ENCODE measurements around the gene BRIP1.

Gene BRIP1

GRCh38 chr17:61803216-61803615, 60.1 kb downstream of the BRIP1 start:
- Histone ChIP-seq H3K4me3 (ENCODE audit: low read length) (no peak overlapping the region), H2AFZ (ENCODE audit: low read depth, low read length) (no peak overlapping the region), H3K9me3 (ENCODE audit: low read length) (no peaks in the 10 kb centered on the region), H3K36me3 (ENCODE audit: insufficient read depth, low read length) (peaks cover 25% of the 10 kb centered on the region), H3K4me1 (ENCODE audit: insufficient read depth, low read length) (no peaks in the 10 kb centered on the region), H3K27me3 (ENCODE audit: insufficient read depth, low read length) (no peaks in the 10 kb centered on the region)

- no peaks in the 10 kb centered on the region for H3K4me1 ChIP-seq (ENCODE audit: insufficient read depth, low read length)
- peaks cover 50% of the 10 kb centered on the region for H3K36me3 ChIP-seq (ENCODE audit: insufficient read depth, low read length)
- H2AFZ ChIP-seq (ENCODE audit: low read depth, low read length): no peak overlapping the region
- H3K4me3 ChIP-seq (ENCODE audit: low read length): no peak overlapping the region
- no peaks in the 10 kb centered on the region for H3K9me3 ChIP-seq (ENCODE audit: low read length)
- H3K27me3 ChIP-seq (ENCODE audit: insufficient read depth, low read length): no peaks in the 10 kb centered on the region
These were observed 63.4 kb downstream of the BRIP1 start for GRCh38 chr17:61799812-61800484.

- peaks cover 61% of the 10 kb centered on the region for H3K36me3 ChIP-seq (ENCODE audit: insufficient read depth, low read length)
These were observed 66.0 kb downstream of the BRIP1 start for GRCh38 chr17:61797283-61797682.

GRCh38 chr17:61795546-61795945, 67.8 kb downstream of the BRIP1 start:
- Histone ChIP-seq H3K27me3 (ENCODE audit: insufficient read depth, low read length) (no peaks in the 10 kb centered on the region), H3K36me3 (ENCODE audit: insufficient read depth, low read length) (peaks cover 59% of the 10 kb centered on the region), H3K9me3 (ENCODE audit: low read length) (no peaks in the 10 kb centered on the region), H2AFZ (ENCODE audit: low read depth, low read length) (no peak overlapping the region), H3K4me3 (ENCODE audit: low read length) (no peak overlapping the region), H3K4me1 (ENCODE audit: insufficient read depth, low read length) (no peaks in the 10 kb centered on the region)

More at GRCh38 chr17:61797283-61797682, 66.0 kb downstream of the BRIP1 start:
- Histone ChIP-seq H3K9me3 (ENCODE audit: low read length) (no peaks in the 10 kb centered on the region), H3K4me3 (ENCODE audit: low read length) (no peak overlapping the region), H2AFZ (ENCODE audit: low read depth, low read length) (no peak overlapping the region), H3K27me3 (ENCODE audit: insufficient read depth, low read length) (no peaks in the 10 kb centered on the region), H3K4me1 (ENCODE audit: insufficient read depth, low read length) (no peaks in the 10 kb centered on the region)

- peaks cover 54% of the 10 kb centered on the region for H3K36me3 ChIP-seq (ENCODE audit: insufficient read depth, low read length)
- H3K27me3 ChIP-seq (ENCODE audit: insufficient read depth, low read length): no peaks in the 10 kb centered on the region
- no peak overlapping the region for H2AFZ ChIP-seq (ENCODE audit: low read depth, low read length)
- no peaks in the 10 kb centered on the region for H3K9me3 ChIP-seq (ENCODE audit: low read length)
- H3K4me1 ChIP-seq (ENCODE audit: insufficient read depth, low read length): no peaks in the 10 kb centered on the region
- H3K4me3 ChIP-seq (ENCODE audit: low read length): no peak overlapping the region
These were observed 68.5 kb downstream of the BRIP1 start for GRCh38 chr17:61794792-61795191.

GRCh38 chr17:61794242-61794641, 69.1 kb downstream of the BRIP1 start:
- H3K36me3 ChIP-seq (ENCODE audit: insufficient read depth, low read length): peaks cover 51% of the 10 kb centered on the region
- no peak overlapping the region for H2AFZ ChIP-seq (ENCODE audit: low read depth, low read length)
- H3K4me3 ChIP-seq (ENCODE audit: low read length): no peak overlapping the region
- H3K4me1 ChIP-seq (ENCODE audit: insufficient read depth, low read length): no peaks in the 10 kb centered on the region
- no peaks in the 10 kb centered on the region for H3K9me3 ChIP-seq (ENCODE audit: low read length)
- no peaks in the 10 kb centered on the region for H3K27me3 ChIP-seq (ENCODE audit: insufficient read depth, low read length)

- Histone ChIP-seq H3K4me1 (ENCODE audit: insufficient read depth, low read length) (no peaks in the 10 kb centered on the region), H3K27me3 (ENCODE audit: insufficient read depth, low read length) (no peaks in the 10 kb centered on the region), H3K36me3 (ENCODE audit: insufficient read depth, low read length) (peaks cover 45% of the 10 kb centered on the region), H3K4me3 (ENCODE audit: low read length) (no peak overlapping the region), H2AFZ (ENCODE audit: low read depth, low read length) (no peak overlapping the region), H3K9me3 (ENCODE audit: low read length) (no peaks in the 10 kb centered on the region)
These were observed 69.8 kb downstream of the BRIP1 start for GRCh38 chr17:61793565-61793964.

GRCh38 chr17:61789872-61790271, 73.5 kb downstream of the BRIP1 start:
- Histone ChIP-seq H3K4me1 (ENCODE audit: insufficient read depth, low read length) (no peaks in the 10 kb centered on the region), H3K9me3 (ENCODE audit: low read length) (no peaks in the 10 kb centered on the region), H3K36me3 (ENCODE audit: insufficient read depth, low read length) (peaks cover 20% of the 10 kb centered on the region), H3K4me3 (ENCODE audit: low read length) (no peak overlapping the region), H2AFZ (ENCODE audit: low read depth, low read length) (no peak overlapping the region), H3K27me3 (ENCODE audit: insufficient read depth, low read length) (no peaks in the 10 kb centered on the region)

GRCh38 chr17:61786088-61786487, 77.2 kb downstream of the BRIP1 start:
- Histone ChIP-seq H3K4me3 (ENCODE audit: low read length) (no peak overlapping the region), H3K9me3 (ENCODE audit: low read length) (no peaks in the 10 kb centered on the region), H3K4me1 (ENCODE audit: insufficient read depth, low read length) (no peaks in the 10 kb centered on the region), H3K36me3 (ENCODE audit: insufficient read depth, low read length) (peaks cover 2% of the 10 kb centered on the region), H3K27me3 (ENCODE audit: insufficient read depth, low read length) (no peaks in the 10 kb centered on the region), H2AFZ (ENCODE audit: low read depth, low read length) (no peak overlapping the region)

- H3K36me3 ChIP-seq (ENCODE audit: insufficient read depth, low read length): peaks cover 2% of the 10 kb centered on the region
These were observed 78.8 kb downstream of the BRIP1 start for GRCh38 chr17:61784510-61784909.

GRCh38 chr17:61783556-61784304, 79.6 kb downstream of the BRIP1 start:
- no peaks in the 10 kb centered on the region for H3K4me1 ChIP-seq (ENCODE audit: insufficient read depth, low read length)
- H3K36me3 ChIP-seq (ENCODE audit: insufficient read depth, low read length): peaks cover 2% of the 10 kb centered on the region
- H3K9me3 ChIP-seq (ENCODE audit: low read length): no peaks in the 10 kb centered on the region
- H3K27me3 ChIP-seq (ENCODE audit: insufficient read depth, low read length): no peaks in the 10 kb centered on the region
- H2AFZ ChIP-seq (ENCODE audit: low read depth, low read length): no peak overlapping the region
- no peak overlapping the region for H3K4me3 ChIP-seq (ENCODE audit: low read length)

More at GRCh38 chr17:61784510-61784909, 78.8 kb downstream of the BRIP1 start:
- no peak overlapping the region for H3K4me3 ChIP-seq (ENCODE audit: low read length)
- no peaks in the 10 kb centered on the region for H3K4me1 ChIP-seq (ENCODE audit: insufficient read depth, low read length)
- no peaks in the 10 kb centered on the region for H3K9me3 ChIP-seq (ENCODE audit: low read length)
- H2AFZ ChIP-seq (ENCODE audit: low read depth, low read length): no peak overlapping the region
- no peaks in the 10 kb centered on the region for H3K27me3 ChIP-seq (ENCODE audit: insufficient read depth, low read length)

- Histone ChIP-seq H3K27me3 (ENCODE audit: insufficient read depth, low read length) (no peaks in the 10 kb centered on the region), H3K36me3 (ENCODE audit: insufficient read depth, low read length) (peaks cover 4% of the 10 kb centered on the region), H2AFZ (ENCODE audit: low read depth, low read length) (no peak overlapping the region), H3K4me1 (ENCODE audit: insufficient read depth, low read length) (no peaks in the 10 kb centered on the region), H3K9me3 (ENCODE audit: low read length) (no peaks in the 10 kb centered on the region), H3K4me3 (ENCODE audit: low read length) (no peak overlapping the region)
These were observed 80.2 kb downstream of the BRIP1 start for GRCh38 chr17:61783120-61783519.

GRCh38 chr17:61782683-61783082, 80.6 kb downstream of the BRIP1 start:
- peaks cover 4% of the 10 kb centered on the region for H3K36me3 ChIP-seq (ENCODE audit: insufficient read depth, low read length)

More at GRCh38 chr17:61782683-61783082, 80.6 kb downstream of the BRIP1 start:
- Histone ChIP-seq H2AFZ (ENCODE audit: low read depth, low read length) (no peak overlapping the region), H3K4me3 (ENCODE audit: low read length) (no peak overlapping the region), H3K27me3 (ENCODE audit: insufficient read depth, low read length) (no peaks in the 10 kb centered on the region), H3K9me3 (ENCODE audit: low read length) (no peaks in the 10 kb centered on the region), H3K4me1 (ENCODE audit: insufficient read depth, low read length) (no peaks in the 10 kb centered on the region)

All from neuron (in vitro differentiated cells).